SK-N-SH (cell line): ENCODE data around the gene ARHGEF39. TPM values are rescaled to one million over a fixed set of nuclear protein-coding genes. Genes with fewer than 3 reads are reported as not detected.
A peak's percentile ranks its signal among the peaks of the same experiment; 100 is the strongest.

Source experiments
- CTCF ChIA-PET: fragments of 300-600, 350-600 bp; formaldehyde crosslinking; extraction: SDS; loops from one replicate; lab custom pipeline; 2021; lab: Yijun Ruan, JAX
- POLR2A ChIA-PET: fragments of 350-600 bp; sonication (Branson Sonifier 250); formaldehyde crosslinking; extraction: SDS; loops from one replicate; lab custom pipeline; 2020; ENCODE audit warnings: antibody characterized with exemption, inconsistent platforms; lab: Yijun Ruan, JAX
- DNase-seq: peaks from one replicate; pipeline ENCODE4 v3.0.0; 2012
- H2AFZ ChIP-seq: fragments of 200-600 bp; sonication (generic); 2 replicates; pipeline ENCODE4 v1.8.1; 2016; ENCODE audit warnings: antibody characterized with exemption, mild to moderate bottlenecking, low read depth
- H3F3A ChIP-seq: fragments of 200-600 bp; sonication (generic); replicated peaks from 2 replicates; pipeline ENCODE3; 2016; ENCODE audit warnings: antibody characterized with exemption, mild to moderate bottlenecking; ENCODE audit not compliant: insufficient read depth
- H3K27ac ChIP-seq, 2 experiments: fragments of 200-500 bp in 1 of 2; fragments of 200-600 bp in 1 of 2; sonication (Bioruptor generic) in 1 of 2; sonication (generic), shearing (Covaris generic) in 1 of 2; 2 replicates each; pipeline versions ENCODE4 v1.5.1 to v1.6.1; 2014 to 2016; ENCODE audit warnings: low read depth in 2 of 2, inconsistent platforms in 1 of 2, low read length in 1 of 2, mild to moderate bottlenecking in 1 of 2, mixed read lengths in 1 of 2
- H3K27me3 ChIP-seq: fragments of 200-600 bp; sonication (generic), shearing (Covaris generic); 2 replicates; pipeline ENCODE4 v1.6.1; 2016; ENCODE audit warnings: mixed run types; ENCODE audit not compliant: insufficient read depth
- H3K36me3 ChIP-seq, 2 experiments: fragments of 200-500 bp in 1 of 2; fragments of 200-600 bp in 1 of 2; sonication (Bioruptor generic) in 1 of 2; sonication (generic) in 1 of 2; replicated peaks in 1 of 2; 2 replicates each; pipeline versions ENCODE3 to v1.5.1; 2014 to 2016; ENCODE audit warnings: low read length in 1 of 2, mild to moderate bottlenecking in 1 of 2; ENCODE audit not compliant: insufficient read depth in 2 of 2, control insufficient read depth in 1 of 2
- H3K4me1 ChIP-seq, 2 experiments: fragments of 200-500 bp in 1 of 2; fragments of 200-600 bp in 1 of 2; sonication (Bioruptor generic) in 1 of 2; sonication (generic), shearing (Covaris generic) in 1 of 2; 2 replicates each; pipeline versions ENCODE4 v1.5.1 to v1.6.1; 2014 to 2016; ENCODE audit warnings: low read depth in 1 of 2, low read length in 1 of 2, mixed run types in 1 of 2; ENCODE audit not compliant: insufficient read depth in 2 of 2, control insufficient read depth in 1 of 2
- H3K4me2 ChIP-seq: fragments of 200-600 bp; sonication (generic), shearing (Covaris generic); 2 replicates; pipeline ENCODE4 v1.6.1; 2017; ENCODE audit warnings: mixed run types
- H3K4me3 ChIP-seq, 2 experiments: fragments of 200-500 bp in 1 of 2; fragments of 200-600 bp in 1 of 2; sonication (Bioruptor generic) in 1 of 2; sonication (generic), shearing (Covaris generic) in 1 of 2; 2 replicates each; pipeline versions ENCODE4 v1.5.1 to v1.8.1; 2014 to 2016; ENCODE audit warnings: low read depth in 2 of 2, inconsistent platforms in 1 of 2, low read length in 1 of 2, mild to moderate bottlenecking in 1 of 2, mixed read lengths in 1 of 2, moderate library complexity in 1 of 2
- H3K79me2 ChIP-seq: fragments of 200-600 bp; sonication (generic); 2 replicates; pipeline ENCODE4 v1.8.1; 2017; ENCODE audit warnings: mild to moderate bottlenecking; ENCODE audit not compliant: insufficient read depth
- H3K9ac ChIP-seq: fragments of 200-600 bp; sonication (generic); 2 replicates; pipeline ENCODE4 v1.6.1; 2017; ENCODE audit warnings: mixed run types
- H3K9me2 ChIP-seq: fragments of 200-600 bp; sonication (generic); 2 replicates; pipeline ENCODE4 v1.6.1; 2017; ENCODE audit warnings: mixed run types
- H3K9me3 ChIP-seq: fragments of 200-600 bp; sonication (generic); 2 replicates; pipeline ENCODE4 v1.6.1; 2017; ENCODE audit warnings: mixed run types, mild to moderate bottlenecking, moderate library complexity
- H4K20me1 ChIP-seq: fragments of 200-600 bp; sonication (generic); 2 replicates; pipeline ENCODE4 v1.6.1; 2017; ENCODE audit warnings: mild to moderate bottlenecking, mixed run types; ENCODE audit not compliant: insufficient read depth
- EP300 ChIP-seq, 2 experiments: IDR thresholded peaks; 2 replicates each; pipeline versions ENCODE4 v1.4.0 to v1.6.1; 2012; ENCODE audit warnings: borderline replicate concordance in 1 of 2, low read depth in 1 of 2, low read length in 1 of 2
- EZH2phosphoT487 ChIP-seq: fragments of 200-600 bp; sonication (generic); IDR thresholded peaks from 2 replicates; pipeline ENCODE4 v1.6.1; 2017; ENCODE audit warnings: low read depth, mixed run types, mild to moderate bottlenecking, antibody characterized with exemption, moderate library complexity, borderline replicate concordance
- JUND ChIP-seq: IDR thresholded peaks from 2 replicates; pipeline ENCODE4 v1.4.0; 2012
- MEF2A ChIP-seq: IDR thresholded peaks from 2 replicates; pipeline ENCODE4 v1.4.0; 2012; ENCODE audit warnings: low read depth, borderline replicate concordance
- NRF1 ChIP-seq: IDR thresholded peaks from 2 replicates; pipeline ENCODE4 v1.6.1; 2012; ENCODE audit warnings: low read depth, mild to moderate bottlenecking, low read length
- PBX3 ChIP-seq: IDR thresholded peaks from 2 replicates; pipeline ENCODE4; 2012
- RCOR1 ChIP-seq: fragments of 150-350 bp; IDR thresholded peaks from 2 replicates; pipeline ENCODE4 v1.6.1; 2017; ENCODE audit warnings: antibody characterized with exemption, low read length
- RXRA ChIP-seq: IDR thresholded peaks from 2 replicates; pipeline ENCODE4 v1.4.0; 2012; ENCODE audit warnings: low read depth, mild to moderate bottlenecking, borderline replicate concordance
- SIN3A ChIP-seq: IDR thresholded peaks from 2 replicates; pipeline ENCODE4 v1.6.1; 2012; ENCODE audit warnings: low read depth, mild to moderate bottlenecking, low read length, moderate library complexity, borderline replicate concordance
- SMC3 ChIP-seq: IDR thresholded peaks from 2 replicates; pipeline ENCODE4 v1.6.1; 2012; ENCODE audit warnings: low read depth, low read length, improper control_type of control experiment
- TCF12 ChIP-seq: IDR thresholded peaks from 2 replicates; pipeline ENCODE4 v1.4.0; 2012
- TEAD4 ChIP-seq: IDR thresholded peaks from 2 replicates; pipeline ENCODE4 v1.4.0; 2012; ENCODE audit warnings: mild to moderate bottlenecking, borderline replicate concordance; ENCODE audit not compliant: insufficient read depth
- WGBS: methylation state at CpG from one replicate; pipeline ENCODE4 v1.1.6; 2017; ENCODE audit warnings: low lambda C conversion rate; 5-methylcytosine and 5-hydroxymethylcytosine counted together
- polyA plus RNA-seq, 3 experiments: library from polyadenylated mRNA; depleted of rRNA; stranded (reverse); fragments of >200 nt; gene quantifications; 2 replicates each; pipeline ENCODE4 v1.2.3, GENCODE V29; 2012
- TF ChIP-seq, protein P1 (sequence below): fragments of 150-350 bp; IDR thresholded peaks from 2 replicates; pipeline ENCODE4 v1.6.1; 2017; ENCODE audit warnings: antibody characterized with exemption, low read length, low read depth, borderline replicate concordance
- TF ChIP-seq, protein P2 (sequence below): IDR thresholded peaks from 2 replicates; pipeline ENCODE4 v1.6.1; 2012; ENCODE audit warnings: mild to moderate bottlenecking, low read depth, low read length, moderate library complexity
- TF ChIP-seq, protein P3 (sequence below): IDR thresholded peaks from 2 replicates; pipeline ENCODE4 v1.4.0; 2012; ENCODE audit warnings: low read depth
- TF ChIP-seq, protein P4 (sequence below): fragments of 150-350 bp; IDR thresholded peaks from 2 replicates; pipeline ENCODE4 v1.6.1; 2016; ENCODE audit warnings: mild to moderate bottlenecking, low read depth, low read length

ARHGEF39 gene
- polyA plus RNA-seq, 1 of the 3 experiments (the other 2 are of a cell fraction): 4.9 TPM

DNA sequence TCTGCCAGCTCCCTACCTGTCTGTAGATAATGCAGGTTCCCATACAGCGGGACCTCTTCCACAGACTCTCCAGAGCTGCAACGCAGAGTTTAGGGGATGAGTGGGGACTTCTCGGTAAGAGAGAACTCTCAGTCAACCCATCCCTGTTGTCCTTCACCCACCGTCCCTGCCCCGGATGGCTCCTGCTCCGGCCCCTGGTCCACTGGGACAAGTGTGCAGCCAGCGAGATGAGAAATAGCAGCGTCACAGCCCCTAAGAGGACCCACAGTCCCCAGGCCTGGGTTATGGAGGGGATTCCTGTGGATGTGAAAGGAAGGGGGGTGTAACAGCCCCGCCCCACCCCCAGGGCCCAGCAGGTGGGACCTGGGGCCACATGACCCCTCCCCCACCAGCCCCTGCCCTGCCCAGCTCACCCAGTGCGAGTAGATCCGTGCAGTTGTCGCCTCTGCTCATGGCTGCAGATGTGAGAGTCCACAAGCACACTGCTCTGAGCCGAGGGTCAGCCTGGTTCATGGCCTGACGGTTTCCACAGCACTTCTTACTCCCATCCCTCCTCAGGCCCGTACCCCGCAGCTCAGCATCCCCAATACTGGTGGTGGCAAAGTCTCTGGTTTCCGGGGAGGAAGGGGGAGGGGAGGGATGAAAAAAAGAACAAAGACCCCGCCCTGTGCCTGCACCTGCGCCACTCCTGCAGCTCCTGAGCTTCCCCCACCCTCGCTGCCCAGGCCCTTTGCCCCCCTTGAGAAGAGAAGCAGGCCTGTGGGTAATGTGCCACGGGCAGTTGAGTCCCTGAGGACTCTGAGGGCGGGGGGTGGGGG lies 14.4 kb downstream of the ARHGEF39 start, which contains the start of gene SIT1:
SIT1 (minus strand) TSS at position 591 of the 818 bp plus-strand sequence; CDS start at position 513, 78 bp downstream.
- Histone ChIP-seq H3K36me3 (no peaks in the 10 kb centered on the region), H3K9me2 (no peaks in the 10 kb centered on the region), H2AFZ (peak within 1 kb of the TSS; percentile 37; the same call in 1 of the 2 replicates), H3K27ac (no peak within 1 kb of the TSS), H4K20me1 (no peaks in the 10 kb centered on the region), H3K4me1 (peaks cover 6 to 7% of the 10 kb centered on the region in 2 experiments; a peak in 2 of 4 replicates), H3K4me2 (no peak within 1 kb of the TSS), H3K27me3 (no peaks in the 10 kb centered on the region), H3K4me3 (no peak within 1 kb of the TSS), H3K9ac (no peak within 1 kb of the TSS), H3K79me2 (no peaks in the 10 kb centered on the region), H3K9me3 (no peaks in the 10 kb centered on the region), H3F3A (peaks cover 6% of the 10 kb centered on the region)
- TF ChIP-seq NRF1: no peak
- TF ChIP-seq, protein P1, sequence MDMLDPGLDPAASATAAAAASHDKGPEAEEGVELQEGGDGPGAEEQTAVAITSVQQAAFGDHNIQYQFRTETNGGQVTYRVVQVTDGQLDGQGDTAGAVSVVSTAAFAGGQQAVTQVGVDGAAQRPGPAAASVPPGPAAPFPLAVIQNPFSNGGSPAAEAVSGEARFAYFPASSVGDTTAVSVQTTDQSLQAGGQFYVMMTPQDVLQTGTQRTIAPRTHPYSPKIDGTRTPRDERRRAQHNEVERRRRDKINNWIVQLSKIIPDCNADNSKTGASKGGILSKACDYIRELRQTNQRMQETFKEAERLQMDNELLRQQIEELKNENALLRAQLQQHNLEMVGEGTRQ: no peak
- TF ChIP-seq RCOR1: no peak
- no peak for TF ChIP-seq SIN3A
- TF ChIP-seq JUND: no peak
- TF ChIP-seq, protein P2, sequence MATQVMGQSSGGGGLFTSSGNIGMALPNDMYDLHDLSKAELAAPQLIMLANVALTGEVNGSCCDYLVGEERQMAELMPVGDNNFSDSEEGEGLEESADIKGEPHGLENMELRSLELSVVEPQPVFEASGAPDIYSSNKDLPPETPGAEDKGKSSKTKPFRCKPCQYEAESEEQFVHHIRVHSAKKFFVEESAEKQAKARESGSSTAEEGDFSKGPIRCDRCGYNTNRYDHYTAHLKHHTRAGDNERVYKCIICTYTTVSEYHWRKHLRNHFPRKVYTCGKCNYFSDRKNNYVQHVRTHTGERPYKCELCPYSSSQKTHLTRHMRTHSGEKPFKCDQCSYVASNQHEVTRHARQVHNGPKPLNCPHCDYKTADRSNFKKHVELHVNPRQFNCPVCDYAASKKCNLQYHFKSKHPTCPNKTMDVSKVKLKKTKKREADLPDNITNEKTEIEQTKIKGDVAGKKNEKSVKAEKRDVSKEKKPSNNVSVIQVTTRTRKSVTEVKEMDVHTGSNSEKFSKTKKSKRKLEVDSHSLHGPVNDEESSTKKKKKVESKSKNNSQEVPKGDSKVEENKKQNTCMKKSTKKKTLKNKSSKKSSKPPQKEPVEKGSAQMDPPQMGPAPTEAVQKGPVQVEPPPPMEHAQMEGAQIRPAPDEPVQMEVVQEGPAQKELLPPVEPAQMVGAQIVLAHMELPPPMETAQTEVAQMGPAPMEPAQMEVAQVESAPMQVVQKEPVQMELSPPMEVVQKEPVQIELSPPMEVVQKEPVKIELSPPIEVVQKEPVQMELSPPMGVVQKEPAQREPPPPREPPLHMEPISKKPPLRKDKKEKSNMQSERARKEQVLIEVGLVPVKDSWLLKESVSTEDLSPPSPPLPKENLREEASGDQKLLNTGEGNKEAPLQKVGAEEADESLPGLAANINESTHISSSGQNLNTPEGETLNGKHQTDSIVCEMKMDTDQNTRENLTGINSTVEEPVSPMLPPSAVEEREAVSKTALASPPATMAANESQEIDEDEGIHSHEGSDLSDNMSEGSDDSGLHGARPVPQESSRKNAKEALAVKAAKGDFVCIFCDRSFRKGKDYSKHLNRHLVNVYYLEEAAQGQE: no peak
- no peak for TF ChIP-seq PBX3
- no peak for TF ChIP-seq SMC3
- TF ChIP-seq, protein P3, sequence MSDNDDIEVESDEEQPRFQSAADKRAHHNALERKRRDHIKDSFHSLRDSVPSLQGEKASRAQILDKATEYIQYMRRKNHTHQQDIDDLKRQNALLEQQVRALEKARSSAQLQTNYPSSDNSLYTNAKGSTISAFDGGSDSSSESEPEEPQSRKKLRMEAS: no peak
- no peak for TF ChIP-seq TCF12
- no peak for TF ChIP-seq TEAD4
- no peak for TF ChIP-seq EP300 (IDR thresholded peaks at IDR 0.05; ENCODE audit: borderline replicate concordance in 1 of 2, low read depth in 1 of 2, low read length in 1 of 2)
- no peak for TF ChIP-seq EZH2phosphoT487
- TF ChIP-seq MEF2A: no peak
- TF ChIP-seq RXRA: no peak
- TF ChIP-seq, protein P4, sequence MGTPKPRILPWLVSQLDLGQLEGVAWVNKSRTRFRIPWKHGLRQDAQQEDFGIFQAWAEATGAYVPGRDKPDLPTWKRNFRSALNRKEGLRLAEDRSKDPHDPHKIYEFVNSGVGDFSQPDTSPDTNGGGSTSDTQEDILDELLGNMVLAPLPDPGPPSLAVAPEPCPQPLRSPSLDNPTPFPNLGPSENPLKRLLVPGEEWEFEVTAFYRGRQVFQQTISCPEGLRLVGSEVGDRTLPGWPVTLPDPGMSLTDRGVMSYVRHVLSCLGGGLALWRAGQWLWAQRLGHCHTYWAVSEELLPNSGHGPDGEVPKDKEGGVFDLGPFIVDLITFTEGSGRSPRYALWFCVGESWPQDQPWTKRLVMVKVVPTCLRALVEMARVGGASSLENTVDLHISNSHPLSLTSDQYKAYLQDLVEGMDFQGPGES: no peak
- POLR2A ChIA-PET: no interaction called here
- DNase-seq: no peak
- WGBS: 85% methylated on average over 19 of the region's 22 CpGs
- CTCF ChIA-PET: interaction anchor here (1.0 kb wide), 1 partner anchor 232 kb away, joined by 3 read pairs; no protein-coding TSS in a partner anchor
